Immature natural killer cell (primary cell): ENCODE measurements around the gene SCYGR4. TPM values are rescaled to one million over a fixed set of nuclear protein-coding genes. Genes with fewer than 3 reads are reported as not detected.

ENCODE experiments used
- DNase-seq, 3 donors: peaks; one replicate each; pipeline ENCODE4 v3.0.0; 2022; ENCODE audit warnings: mixed read lengths in 1 of 3
- H3K27ac Mint-ChIP-seq, 6 donors: one replicate each; pipeline ENCODE4 v1.8.0; 2020; ENCODE audit warnings: mixed read lengths in 6 of 6, mild to moderate bottlenecking in 5 of 6, inconsistent platforms in 4 of 6, moderate library complexity in 3 of 6
- H3K27me3 Mint-ChIP-seq, 3 donors: one replicate each; pipeline ENCODE4 v1.8.0; 2020 to 2021; ENCODE audit warnings: low read depth in 3 of 3, mild to moderate bottlenecking in 3 of 3, mixed read lengths in 3 of 3, moderate library complexity in 3 of 3, inconsistent platforms in 1 of 3
- H3K36me3 Mint-ChIP-seq, 3 donors: one replicate each; pipeline ENCODE4 v1.8.0; 2020; ENCODE audit warnings: mixed read lengths in 3 of 3, inconsistent platforms in 2 of 3, mild to moderate bottlenecking in 2 of 3
- H3K4me1 Mint-ChIP-seq, 2 donors: one replicate each; pipeline ENCODE4 v1.8.0; 2020; ENCODE audit warnings: inconsistent platforms in 2 of 2, mild to moderate bottlenecking in 2 of 2, mixed read lengths in 2 of 2, moderate library complexity in 1 of 2
- H3K4me3 Mint-ChIP-seq, 5 donors: one replicate each; pipeline ENCODE4 v1.8.0; 2020; ENCODE audit warnings: mild to moderate bottlenecking in 5 of 5, mixed read lengths in 5 of 5, inconsistent platforms in 3 of 5, moderate library complexity in 3 of 5
- H3K9me3 Mint-ChIP-seq, 6 donors: one replicate each; pipeline ENCODE4 v1.8.0; 2020; ENCODE audit warnings: mild to moderate bottlenecking in 6 of 6, mixed read lengths in 6 of 6, inconsistent platforms in 4 of 6, moderate library complexity in 3 of 6
- polyA plus RNA-seq, 3 donors: library from polyadenylated mRNA; unstranded; fragments of 300-500 nt; fragmentation: Illumina TruSeq; gene quantifications; one replicate each; pipeline ENCODE4 v1.2.3, GENCODE V29; 2021

SCYGR4 gene, protein sequence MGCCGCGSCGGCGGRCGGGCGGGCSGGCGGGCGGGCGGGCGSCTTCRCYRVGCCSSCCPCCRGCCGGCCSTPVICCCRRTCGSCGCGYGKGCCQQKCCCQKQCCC
- not detected for polyA plus RNA-seq

DNA sequence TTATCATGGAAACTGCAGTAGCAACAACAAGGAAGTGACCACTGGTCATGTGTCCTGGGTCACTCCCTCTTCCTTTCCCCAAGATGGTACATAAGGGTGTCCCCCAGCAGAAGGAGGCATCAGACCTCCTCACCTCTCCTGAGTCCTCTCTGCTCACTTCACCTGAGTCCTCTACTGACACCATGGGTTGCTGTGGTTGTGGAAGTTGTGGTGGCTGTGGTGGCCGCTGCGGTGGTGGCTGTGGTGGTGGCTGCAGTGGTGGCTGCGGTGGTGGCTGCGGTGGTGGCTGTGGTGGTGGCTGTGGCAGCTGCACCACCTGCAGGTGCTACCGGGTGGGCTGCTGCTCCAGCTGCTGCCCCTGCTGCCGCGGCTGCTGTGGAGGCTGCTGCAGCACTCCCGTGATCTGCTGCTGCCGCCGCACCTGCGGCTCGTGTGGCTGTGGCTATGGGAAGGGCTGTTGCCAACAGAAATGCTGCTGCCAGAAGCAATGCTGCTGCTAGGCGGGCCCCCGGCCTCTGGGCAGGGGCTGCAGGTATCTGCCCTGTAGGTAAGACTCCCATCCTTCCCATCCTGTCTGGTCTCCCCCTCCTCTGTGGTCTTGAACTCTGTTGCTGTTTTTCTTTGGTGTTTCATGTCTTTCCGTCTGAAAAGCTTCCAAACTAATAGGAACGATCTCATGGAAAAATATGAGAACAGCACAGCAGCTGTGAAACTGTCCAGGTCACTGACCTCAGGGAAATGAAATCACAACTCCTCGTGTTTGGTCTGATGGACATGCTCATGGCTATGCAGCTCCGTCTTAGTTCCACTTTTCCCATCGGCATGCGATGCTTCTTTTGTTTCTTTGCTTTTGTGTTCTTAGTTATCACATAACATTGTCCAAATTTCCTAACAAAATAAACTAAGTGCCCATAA, at the start of gene SCYGR4:
Gene SCYGR4, plus strand, starts transcription at position 183 of the 915 bp plus-strand sequence. Its CDS starts 0 bp downstream, at position 183.
- H3K27me3 Mint-ChIP-seq: peaks cover 2 to 5% (median 3%) of the 10 kb centered on the region in 3 donors
- no peaks in the 10 kb centered on the region for H3K4me1 Mint-ChIP-seq
- no peak for DNase-seq
- peaks cover 0 to 3% (median 0%) of the 10 kb centered on the region in 6 donors for H3K9me3 Mint-ChIP-seq
- no peak within 1 kb of the TSS for H3K4me3 Mint-ChIP-seq
- H3K36me3 Mint-ChIP-seq: no peaks in the 10 kb centered on the region
- H3K27ac Mint-ChIP-seq: no peak within 1 kb of the TSS

DNA sequence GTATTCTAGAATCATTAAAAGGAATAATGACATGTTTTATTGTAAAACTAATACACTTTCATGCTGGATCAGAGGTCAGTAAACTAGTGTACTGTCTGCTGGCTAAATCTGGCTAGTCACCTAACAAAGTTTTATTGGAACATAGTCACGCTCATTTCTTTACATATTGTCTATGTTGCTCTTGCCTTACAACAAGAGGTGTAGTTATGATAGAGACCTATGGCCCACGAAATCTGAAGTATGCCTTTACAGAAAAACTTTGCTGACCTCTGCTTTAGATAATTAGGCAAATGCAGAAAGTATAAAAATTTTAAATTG, 48.5 kb upstream of the SCYGR4 start:
- Mint-ChIP-seq H3K4me3 (no peak overlapping the region), H3K9me3 (no peaks in the 10 kb centered on the region), H3K36me3 (peaks cover 0 to 5% (median 0%) of the 10 kb centered on the region in 3 donors), H3K27me3 (peaks cover 2 to 7% (median 6%) of the 10 kb centered on the region in 3 donors), H3K27ac (no peak overlapping the region), H3K4me1 (no peaks in the 10 kb centered on the region)
- no peak for DNase-seq

DNA sequence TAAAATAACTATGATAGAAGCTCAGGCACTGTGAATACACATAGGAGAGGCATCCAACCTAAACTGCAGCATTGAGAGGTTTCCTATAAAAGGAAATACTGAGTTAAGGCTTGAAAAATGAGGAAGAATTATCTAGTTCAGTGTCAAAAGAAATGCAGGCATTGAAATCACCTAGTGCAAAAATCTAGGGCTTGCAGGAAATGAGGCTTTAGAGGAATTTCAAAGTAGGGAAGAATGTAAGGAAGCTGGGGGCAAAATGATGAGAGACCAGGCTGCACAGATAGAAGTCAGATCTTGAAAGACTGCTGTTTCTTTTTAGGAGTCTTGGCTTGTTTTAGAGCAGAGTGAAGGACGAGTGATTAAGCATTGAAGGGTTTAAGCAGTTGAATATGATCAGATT, 46.7 kb upstream of the SCYGR4 start:
- Mint-ChIP-seq H3K27ac (no peak overlapping the region), H3K27me3 (peaks cover 2 to 8% (median 4%) of the 10 kb centered on the region in 3 donors), H3K4me1 (no peaks in the 10 kb centered on the region), H3K36me3 (no peaks in the 10 kb centered on the region), H3K4me3 (no peak overlapping the region), H3K9me3 (no peaks in the 10 kb centered on the region)
- no peak for DNase-seq

DNA sequence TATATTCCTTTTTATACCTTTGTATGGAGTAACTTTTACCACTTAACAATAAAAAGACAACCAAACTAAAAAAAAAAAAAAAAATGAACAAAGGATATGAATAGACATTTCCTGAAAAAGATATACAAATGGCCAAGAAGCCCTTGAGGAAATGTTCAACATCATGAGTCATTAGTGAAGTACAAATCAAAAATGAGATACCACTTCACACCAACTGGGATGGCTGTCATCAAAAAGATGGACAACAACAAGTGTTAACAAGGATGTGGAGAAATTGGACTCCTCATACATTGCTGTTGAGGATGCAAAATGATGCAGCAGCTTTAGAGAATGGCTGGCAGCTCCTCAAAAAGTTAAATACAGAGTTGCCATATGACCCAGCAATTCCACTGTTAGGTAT, 41.2 kb upstream of the SCYGR4 start:
- Mint-ChIP-seq H3K9me3 (peaks cover 0 to 3% (median 1%) of the 10 kb centered on the region in 6 donors), H3K27me3 (peaks cover 7 to 9% (median 8%) of the 10 kb centered on the region in 3 donors), H3K27ac (no peak overlapping the region), H3K4me3 (no peak overlapping the region), H3K4me1 (no peaks in the 10 kb centered on the region), H3K36me3 (peaks cover 0 to 3% (median 0%) of the 10 kb centered on the region in 3 donors)
- no peak for DNase-seq

DNA sequence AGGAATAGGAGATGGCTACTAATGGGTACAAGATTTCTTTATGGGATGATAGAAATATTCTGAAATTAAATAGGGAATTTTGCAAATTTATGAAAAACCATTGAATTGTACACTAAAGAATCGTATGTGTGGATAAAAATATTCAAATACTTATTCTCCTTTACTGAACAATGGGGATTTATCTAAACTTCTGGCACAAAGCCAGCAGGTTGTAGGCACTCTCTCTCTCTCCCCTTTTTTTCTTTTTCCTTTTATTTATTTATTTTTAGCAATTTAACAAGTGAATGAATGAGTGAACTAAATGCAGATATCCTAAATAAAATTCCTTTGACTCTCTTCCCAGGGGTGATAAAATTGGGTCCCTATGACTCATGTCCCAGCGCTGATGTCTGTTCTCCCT, 40.5 kb upstream of the SCYGR4 start:
- Mint-ChIP-seq H3K36me3 (peaks cover 0 to 3% (median 0%) of the 10 kb centered on the region in 3 donors), H3K4me3 (no peak overlapping the region), H3K4me1 (no peaks in the 10 kb centered on the region), H3K9me3 (peaks cover under 1 to 10% (median 3%) of the 10 kb centered on the region in 6 donors), H3K27ac (no peak overlapping the region), H3K27me3 (peaks cover 7 to 11% (median 8%) of the 10 kb centered on the region in 3 donors)
- no peak for DNase-seq

DNA sequence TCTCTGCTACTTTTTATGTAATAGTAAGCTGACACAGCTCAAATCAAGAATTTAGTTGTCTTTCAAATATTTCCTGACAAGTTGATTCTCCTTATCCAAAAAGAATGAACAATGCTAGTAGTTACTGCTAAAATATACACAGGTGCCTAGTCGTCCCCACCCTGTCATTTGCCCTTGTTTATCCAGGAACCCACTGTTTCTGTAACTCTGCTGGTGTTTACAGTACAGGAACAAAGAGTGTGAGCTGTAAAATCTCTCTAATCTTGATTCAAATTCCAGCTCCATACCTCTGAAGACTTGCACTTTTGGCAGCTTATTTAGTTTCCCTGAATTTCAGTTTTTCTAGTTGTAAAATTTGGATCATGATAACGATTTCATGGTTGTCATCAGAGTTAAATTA, 39.7 kb upstream of the SCYGR4 start:
- H3K4me3 Mint-ChIP-seq: no peak overlapping the region
- no peak overlapping the region for H3K27ac Mint-ChIP-seq
- peaks cover 3 to 7% (median 3%) of the 10 kb centered on the region in 3 donors for H3K36me3 Mint-ChIP-seq
- H3K9me3 Mint-ChIP-seq: peaks cover 2 to 16% (median 9%) of the 10 kb centered on the region in 6 donors
- H3K4me1 Mint-ChIP-seq: no peaks in the 10 kb centered on the region
- DNase-seq: no peak
- peaks cover 8 to 11% (median 8%) of the 10 kb centered on the region in 3 donors for H3K27me3 Mint-ChIP-seq

DNA sequence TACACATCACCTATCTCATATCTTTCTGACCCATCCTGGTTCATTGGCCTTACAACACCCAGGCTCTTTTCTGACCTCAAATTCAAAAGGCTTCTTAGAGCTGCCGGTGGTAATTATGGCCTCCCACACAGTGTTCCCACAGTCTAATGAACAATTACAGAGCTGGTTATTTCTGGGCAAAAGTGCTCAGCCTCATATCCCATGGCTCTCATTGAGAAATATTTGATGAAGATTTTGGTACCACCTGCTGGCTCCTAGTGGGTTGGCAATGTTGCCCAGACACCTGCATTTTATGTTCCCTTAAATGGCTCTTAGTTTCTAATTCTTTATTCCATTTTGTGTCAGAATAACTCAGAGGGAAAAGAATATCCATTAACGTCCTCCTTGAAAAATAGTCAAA, 38.7 kb upstream of the SCYGR4 start:
- H3K9me3 Mint-ChIP-seq: peaks cover 2 to 21% (median 14%) of the 10 kb centered on the region in 6 donors
- H3K36me3 Mint-ChIP-seq: peaks cover 3 to 12% (median 3%) of the 10 kb centered on the region in 3 donors
- H3K4me3 Mint-ChIP-seq: no peak overlapping the region
- no peak for DNase-seq
- H3K27me3 Mint-ChIP-seq: peaks cover 5 to 11% (median 6%) of the 10 kb centered on the region in 3 donors
- H3K4me1 Mint-ChIP-seq: no peaks in the 10 kb centered on the region
- no peak overlapping the region for H3K27ac Mint-ChIP-seq

DNA sequence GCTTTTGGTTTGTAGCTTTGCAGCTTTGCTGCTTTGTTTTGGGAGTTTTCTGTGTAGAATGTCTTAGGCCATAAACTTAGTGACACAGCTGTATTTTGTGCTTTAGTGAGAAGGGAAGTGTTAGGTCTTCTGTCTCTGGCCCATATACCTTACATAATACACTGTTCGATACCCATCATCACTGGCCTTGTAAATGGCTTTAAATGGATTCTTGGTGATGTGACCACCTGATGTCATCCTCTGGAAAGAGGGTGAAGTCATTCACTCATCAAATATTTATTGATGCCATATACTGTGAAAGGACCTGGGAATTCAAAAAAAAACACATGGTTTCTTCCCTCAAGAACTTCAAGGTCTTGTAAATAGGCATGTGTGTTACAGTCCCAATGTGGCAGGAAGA, 37.5 kb upstream of the SCYGR4 start:
- Mint-ChIP-seq H3K4me3 (no peak overlapping the region), H3K4me1 (no peaks in the 10 kb centered on the region), H3K27me3 (peaks cover 5 to 11% (median 9%) of the 10 kb centered on the region in 3 donors), H3K36me3 (peaks cover 3 to 12% (median 8%) of the 10 kb centered on the region in 3 donors), H3K27ac (no peak overlapping the region), H3K9me3 (peaks cover 3 to 21% (median 17%) of the 10 kb centered on the region in 6 donors)
- DNase-seq: no peak

DNA sequence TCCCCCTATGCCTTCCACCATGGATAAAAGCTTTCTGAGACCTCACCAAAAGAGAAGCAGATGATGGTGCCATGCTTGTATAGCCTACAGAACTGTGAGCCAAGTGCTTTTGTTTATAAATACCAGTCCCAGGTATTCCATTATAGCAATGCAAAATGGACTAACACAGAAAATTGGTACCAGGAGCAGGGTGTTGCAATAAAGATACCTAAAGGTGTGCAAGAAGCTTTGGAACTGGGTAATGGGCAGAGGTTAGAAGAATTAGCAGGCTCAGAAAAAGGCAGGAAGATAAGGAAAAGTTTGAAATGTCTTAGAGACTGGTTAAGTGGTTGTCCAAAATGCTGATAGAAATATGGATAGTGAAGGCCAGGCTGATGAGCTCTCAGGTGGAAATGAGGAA, 34.9 kb upstream of the SCYGR4 start:
- Mint-ChIP-seq H3K27ac (no peak overlapping the region), H3K4me3 (no peak overlapping the region), H3K27me3 (peaks cover 3 to 5% (median 4%) of the 10 kb centered on the region in 3 donors), H3K36me3 (peaks cover 0 to 12% (median 8%) of the 10 kb centered on the region in 3 donors), H3K4me1 (no peaks in the 10 kb centered on the region), H3K9me3 (peaks cover 3 to 21% (median 15%) of the 10 kb centered on the region in 6 donors)
- no peak for DNase-seq

DNA sequence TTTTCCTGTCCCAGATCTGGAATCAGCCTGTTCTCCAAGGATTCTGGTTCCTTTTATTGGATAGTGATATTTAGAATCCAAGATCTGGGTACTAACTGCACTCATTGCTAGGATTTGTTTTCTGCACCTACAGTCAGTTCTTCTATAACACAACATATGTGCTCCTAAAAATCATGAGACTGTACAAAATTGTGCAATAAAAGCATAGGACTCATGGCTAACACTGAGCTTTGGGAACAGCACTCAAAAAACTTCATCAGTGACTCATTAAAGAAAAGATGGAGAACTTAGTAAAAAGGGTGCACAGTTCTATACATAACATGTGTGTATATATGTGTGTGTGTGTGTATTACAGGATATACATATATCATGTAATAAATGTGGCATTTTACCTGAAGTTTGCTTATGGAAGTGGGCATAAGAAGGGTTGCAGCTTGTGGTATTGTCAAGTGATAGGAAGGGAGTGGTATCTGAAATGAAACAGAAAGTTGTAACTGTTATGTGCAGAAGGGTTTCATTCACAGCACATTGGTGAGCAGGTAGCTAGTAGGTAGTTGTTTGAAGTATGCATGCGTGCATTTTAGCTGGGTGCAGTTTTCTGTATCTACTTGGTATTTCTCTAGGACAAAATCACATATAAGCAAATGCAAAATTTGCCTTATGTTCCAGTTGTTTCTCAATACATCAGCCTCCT, 24.5 kb upstream of the SCYGR4 start:
- H3K4me1 Mint-ChIP-seq: no peaks in the 10 kb centered on the region
- H3K4me3 Mint-ChIP-seq: no peak overlapping the region
- no peak for DNase-seq
- no peaks in the 10 kb centered on the region for H3K36me3 Mint-ChIP-seq
- H3K9me3 Mint-ChIP-seq: peaks cover 0 to under 1% (median 0%) of the 10 kb centered on the region in 6 donors
- H3K27me3 Mint-ChIP-seq: peaks cover 0 to 14% (median 11%) of the 10 kb centered on the region in 3 donors
- no peak overlapping the region for H3K27ac Mint-ChIP-seq

DNA sequence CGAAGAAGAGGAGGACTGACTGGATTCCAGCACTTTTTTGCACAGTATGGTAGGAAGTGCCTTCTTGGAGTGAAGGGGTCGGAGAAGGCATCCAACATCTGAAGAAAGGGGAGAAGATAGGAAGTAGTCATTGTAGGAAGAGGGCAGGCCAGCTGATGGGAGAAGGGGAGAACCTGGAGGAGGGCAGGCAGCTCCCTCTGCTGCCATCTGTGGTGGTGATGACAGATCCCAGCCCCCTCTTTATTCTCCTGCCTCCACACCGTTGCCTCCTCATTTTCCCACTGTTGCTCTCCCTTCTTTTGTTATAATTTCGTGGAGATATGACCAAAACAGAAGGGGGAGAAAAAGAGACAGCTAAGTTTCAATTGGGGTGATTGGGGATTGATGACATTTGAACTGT, 21.5 kb upstream of the SCYGR4 start:
- Mint-ChIP-seq H3K4me3 (no peak overlapping the region), H3K4me1 (no peaks in the 10 kb centered on the region), H3K27ac (no peak overlapping the region), H3K36me3 (no peaks in the 10 kb centered on the region), H3K9me3 (peaks cover 0 to 3% (median 0%) of the 10 kb centered on the region in 6 donors), H3K27me3 (peaks cover 0 to 24% (median 8%) of the 10 kb centered on the region in 3 donors)
- no peak for DNase-seq

DNA sequence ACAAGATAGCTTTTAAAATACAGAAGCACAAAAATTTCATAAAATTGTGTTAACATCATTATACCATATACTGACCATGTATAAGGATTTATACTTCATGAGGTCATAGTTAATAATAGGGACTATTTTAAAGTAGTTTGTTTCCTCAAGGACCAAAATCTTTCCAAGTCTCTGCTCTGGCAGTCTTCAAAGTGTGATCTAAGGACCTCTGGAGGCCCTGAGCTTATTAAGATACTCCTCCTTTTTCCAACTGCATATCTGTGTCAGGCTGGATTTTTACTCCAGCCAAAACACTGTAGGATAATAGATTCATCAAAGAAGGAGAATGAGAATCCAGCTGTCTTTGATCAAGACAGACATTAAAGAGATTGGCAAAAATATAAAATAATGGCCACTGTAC, 20.3 kb upstream of the SCYGR4 start:
- no peak for DNase-seq
- H3K27me3 Mint-ChIP-seq: peaks cover 1 to 24% (median 8%) of the 10 kb centered on the region in 3 donors

DNA sequence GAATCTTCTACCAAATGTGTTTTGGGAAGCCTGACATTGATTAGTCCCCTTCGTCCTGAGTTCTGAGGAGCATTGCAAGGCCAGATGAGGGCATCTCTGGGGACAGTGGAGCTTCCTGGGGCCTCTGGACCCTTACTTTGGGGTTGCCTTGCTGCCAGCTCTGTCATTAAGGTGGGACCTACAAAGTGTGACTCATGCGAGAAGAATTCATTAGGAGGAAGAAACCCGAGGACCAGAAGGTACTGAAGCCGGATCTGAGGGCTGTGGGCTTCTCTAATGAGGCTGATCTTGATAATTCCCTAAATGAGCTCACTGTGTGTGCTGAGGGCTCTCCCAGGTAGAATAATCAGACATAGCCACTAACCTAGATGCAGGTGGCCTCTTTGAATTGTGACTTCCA, 19.3 kb upstream of the SCYGR4 start:
- no peaks in the 10 kb centered on the region for H3K36me3 Mint-ChIP-seq
- DNase-seq: no peak
- H3K4me1 Mint-ChIP-seq: no peaks in the 10 kb centered on the region
- H3K9me3 Mint-ChIP-seq: peaks cover 0 to 5% (median 0%) of the 10 kb centered on the region in 6 donors
- H3K4me3 Mint-ChIP-seq: no peak overlapping the region
- H3K27me3 Mint-ChIP-seq: peaks cover 3 to 22% (median 7%) of the 10 kb centered on the region in 3 donors
- H3K27ac Mint-ChIP-seq: no peak overlapping the region

More for the DNA sequence above, 20.3 kb upstream of the SCYGR4 start:
- H3K4me3 Mint-ChIP-seq: no peak overlapping the region
- no peak overlapping the region for H3K27ac Mint-ChIP-seq
- peaks cover 0 to 3% (median 0%) of the 10 kb centered on the region in 6 donors for H3K9me3 Mint-ChIP-seq
- no peaks in the 10 kb centered on the region for H3K36me3 Mint-ChIP-seq
- H3K4me1 Mint-ChIP-seq: no peaks in the 10 kb centered on the region
